BLaER1 (cell line): ENCODE data around the gene PRSS38.

Experiments used
- H3K27ac ChIP-seq: shearing (Covaris generic); formaldehyde crosslinking; 2 replicates; pipeline ENCODE4 v1.8.1; 2022
- H3K27me3 ChIP-seq: shearing (Covaris generic); formaldehyde crosslinking; 2 replicates; pipeline ENCODE4 v1.8.1; 2022
- H3K36me3 ChIP-seq: shearing (Covaris generic); formaldehyde crosslinking; 2 replicates; pipeline ENCODE4 v1.8.1; 2022
- H3K4me1 ChIP-seq: shearing (Covaris generic); formaldehyde crosslinking; 2 replicates; pipeline ENCODE4 v1.8.1; 2022
- H3K4me2 ChIP-seq: shearing (Covaris generic); formaldehyde crosslinking; 2 replicates; pipeline ENCODE4 v1.8.1; 2022
- H3K4me3 ChIP-seq: shearing (Covaris generic); formaldehyde crosslinking; 2 replicates; pipeline ENCODE4 v1.8.1; 2022
- H3K9ac ChIP-seq: shearing (Covaris generic); formaldehyde crosslinking; 2 replicates; pipeline ENCODE4 v1.8.1; 2022
- H3K9me3 ChIP-seq: shearing (Covaris generic); formaldehyde crosslinking; 2 replicates; pipeline ENCODE4 v1.8.1; 2022
- H4K20me1 ChIP-seq: shearing (Covaris generic); formaldehyde crosslinking; 2 replicates; pipeline ENCODE4 v1.8.1; 2022
- Cebpa-rat ChIP-seq: shearing (Covaris generic); IDR thresholded peaks from 2 replicates; pipeline ENCODE4 v1.8.1; 2022

Gene PRSS38

DNA sequence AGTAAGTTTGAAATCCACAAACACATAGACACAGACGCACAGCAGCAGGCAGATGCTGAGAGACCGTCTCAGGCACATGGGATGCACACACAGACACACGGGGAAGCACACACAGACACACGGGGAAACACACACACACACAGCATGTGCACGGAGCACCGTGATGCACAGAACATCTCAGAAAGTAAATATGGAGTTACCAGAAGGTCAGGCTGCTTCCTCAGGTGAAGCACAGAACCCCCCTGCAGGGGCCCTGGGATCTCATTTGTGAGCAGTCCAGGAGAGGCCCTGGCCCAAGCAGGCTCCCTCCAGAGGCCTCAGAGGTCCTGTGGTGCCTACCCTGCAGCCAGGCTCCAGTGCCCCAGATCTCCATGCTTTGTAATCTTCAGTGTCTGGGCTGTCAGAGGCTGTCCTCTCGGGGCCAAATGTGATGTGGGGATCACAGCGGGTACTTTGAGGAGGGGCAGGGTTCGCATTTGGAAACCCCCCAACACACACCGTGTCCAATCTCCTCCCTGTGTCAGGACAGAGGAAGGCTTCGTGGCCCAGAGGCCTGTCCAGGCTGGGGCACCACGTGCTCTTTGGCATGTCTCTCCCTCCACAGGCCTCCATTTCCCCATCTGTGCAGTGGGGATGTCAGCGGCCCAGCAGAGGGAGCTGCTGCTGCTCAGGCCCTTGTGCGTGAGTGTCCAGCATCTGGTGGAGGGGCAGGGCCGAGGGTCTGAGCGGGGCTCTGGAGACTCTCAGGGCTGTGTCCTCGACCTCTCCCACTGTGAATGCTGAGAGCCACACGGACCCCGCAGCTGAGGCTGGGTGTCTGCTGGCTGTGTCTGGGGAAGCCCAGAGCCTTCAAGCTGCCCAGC, 23.0 kb upstream of the PRSS38 start:
- no peak overlapping the region for H3K4me3 ChIP-seq
- no peaks in the 10 kb centered on the region for H3K36me3 ChIP-seq
- H4K20me1 ChIP-seq, result peaks cover 8% of the 10 kb centered on the region
- H3K27me3 ChIP-seq, result peaks cover 4% of the 10 kb centered on the region
- no peak for TF ChIP-seq Cebpa-rat
- H3K4me2 ChIP-seq, result no peak overlapping the region
- peaks cover 11% of the 10 kb centered on the region for H3K4me1 ChIP-seq
- H3K9me3 ChIP-seq, result no peaks in the 10 kb centered on the region
- H3K27ac ChIP-seq, result no peak overlapping the region
- no peak overlapping the region for H3K9ac ChIP-seq

DNA sequence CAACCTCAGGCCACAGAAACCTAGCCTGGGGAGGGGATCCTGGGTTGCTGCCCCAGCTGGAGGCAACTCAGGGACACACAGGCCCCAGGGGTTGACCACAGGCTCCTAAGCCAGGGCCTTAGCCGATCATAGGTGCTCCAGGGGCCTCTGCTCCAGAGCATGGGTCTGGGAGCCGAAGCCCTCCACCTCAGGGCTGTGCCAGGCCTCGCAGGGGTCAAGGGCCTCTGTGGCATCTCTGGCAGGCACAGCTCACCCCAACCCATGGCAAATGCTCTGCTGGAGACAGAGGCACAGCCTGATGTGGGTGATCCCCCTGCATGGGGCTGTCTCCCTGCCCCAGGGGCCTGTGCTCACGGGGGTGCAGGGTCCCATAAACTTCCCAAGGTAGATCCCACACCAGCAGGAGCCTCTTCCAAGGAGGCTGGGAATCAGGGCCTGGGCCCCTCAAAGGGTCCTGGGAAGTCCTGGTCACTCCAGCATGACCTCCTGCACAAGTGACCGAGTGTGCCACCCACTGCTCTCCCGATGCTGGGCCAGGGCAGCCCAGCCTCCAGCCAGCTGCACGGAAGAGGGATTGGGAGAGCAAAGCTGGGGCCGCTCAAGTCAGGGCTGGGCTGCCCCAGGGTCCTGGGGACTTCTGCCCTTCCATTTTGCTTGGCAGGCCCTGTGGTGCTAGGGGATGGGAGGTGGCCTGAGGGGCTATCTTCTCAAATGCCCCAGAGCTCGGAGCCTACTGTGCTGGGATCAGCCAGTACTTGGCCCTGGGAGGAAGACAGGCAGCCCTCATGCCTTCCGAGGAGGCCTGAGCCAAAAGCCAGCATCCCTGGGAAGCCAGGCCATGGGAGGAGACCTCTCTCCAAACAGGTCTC, 22.2 kb upstream of the PRSS38 start:
- Histone ChIP-seq H3K4me2 (no peak overlapping the region), H3K27ac (no peak overlapping the region), H3K4me1 (peaks cover 8% of the 10 kb centered on the region), H3K4me3 (no peak overlapping the region), H3K9ac (no peak overlapping the region), H3K27me3 (no peaks in the 10 kb centered on the region), H3K9me3 (no peaks in the 10 kb centered on the region), H3K36me3 (no peaks in the 10 kb centered on the region), H4K20me1 (0 out of 2 replicates have a peak, but pooled peaks cover 5% of the 10 kb centered on the region)
- no peak for TF ChIP-seq Cebpa-rat

DNA sequence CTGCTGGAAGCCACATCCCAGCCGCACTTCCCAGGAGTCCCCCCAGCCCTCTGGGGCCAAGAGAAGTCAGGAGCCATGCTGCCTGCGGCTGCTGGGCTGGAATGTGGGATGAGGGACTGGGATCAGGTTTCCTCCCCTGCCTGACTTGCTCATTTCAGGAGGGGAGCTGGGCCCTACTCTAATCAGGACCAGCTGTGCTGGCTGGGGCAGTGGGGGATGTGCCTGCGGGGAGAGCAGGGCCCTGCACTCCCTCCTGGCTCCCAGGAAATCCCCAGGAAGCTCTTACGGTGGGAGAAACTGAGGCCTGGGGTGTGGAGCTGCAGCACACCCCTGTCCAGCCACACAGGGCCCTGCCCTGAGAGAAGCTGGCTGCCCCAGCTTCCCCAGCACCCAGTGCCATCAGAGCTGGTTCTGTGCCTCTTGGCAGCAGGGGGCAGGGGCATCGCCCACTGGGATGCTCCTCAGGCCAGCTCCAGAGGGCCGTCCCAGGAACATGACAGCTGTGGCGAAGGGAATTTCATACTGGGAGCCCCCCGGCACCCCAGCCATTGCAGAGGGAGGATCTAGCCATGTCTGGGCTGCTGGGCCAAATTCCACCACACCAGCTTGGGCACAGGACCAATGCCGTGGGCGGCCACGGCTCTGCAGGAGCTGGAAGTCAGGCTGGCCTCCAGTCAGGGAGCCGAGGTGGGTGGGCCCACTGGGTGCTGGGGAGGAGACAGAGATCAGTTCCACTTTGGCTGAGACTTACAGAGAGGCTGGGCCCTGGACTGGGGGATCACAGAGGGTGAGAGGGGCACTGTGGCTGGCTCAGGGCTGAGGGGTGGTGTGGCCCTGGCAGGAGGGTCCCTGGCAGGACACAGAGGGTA, 21.3 kb upstream of the PRSS38 start:
- peaks cover under 1% of the 10 kb centered on the region for H3K4me1 ChIP-seq
- no peak overlapping the region for H3K27ac ChIP-seq
- 0 out of 2 replicates have a peak, but pooled peaks cover 5% of the 10 kb centered on the region for H4K20me1 ChIP-seq
- H3K9me3 ChIP-seq, result no peaks in the 10 kb centered on the region
- TF ChIP-seq Cebpa-rat, result no peak
- H3K36me3 ChIP-seq, result no peaks in the 10 kb centered on the region
- no peaks in the 10 kb centered on the region for H3K27me3 ChIP-seq
- no peak overlapping the region for H3K4me2 ChIP-seq
- H3K9ac ChIP-seq, result no peak overlapping the region
- no peak overlapping the region for H3K4me3 ChIP-seq

DNA sequence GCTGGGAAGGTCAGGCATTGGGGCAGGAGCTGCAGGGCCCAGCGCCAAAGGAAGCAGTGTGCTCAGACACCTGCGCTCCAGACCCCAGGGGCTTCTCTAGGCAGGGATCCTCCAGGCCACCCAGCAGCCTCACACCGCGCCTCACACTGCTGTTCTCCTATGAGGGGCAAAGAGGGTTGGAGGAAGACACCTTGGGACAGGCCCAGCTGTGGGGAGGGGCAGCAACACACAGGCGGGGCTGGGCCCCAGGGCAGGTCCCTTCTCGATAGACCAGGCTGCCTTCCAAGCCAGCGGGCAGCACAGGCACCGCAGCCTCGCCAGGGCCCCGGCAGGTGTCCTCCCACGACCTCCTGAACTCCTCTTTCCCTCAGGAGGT, 20.7 kb upstream of the PRSS38 start:
- no peak overlapping the region for H3K4me3 ChIP-seq

DNA sequence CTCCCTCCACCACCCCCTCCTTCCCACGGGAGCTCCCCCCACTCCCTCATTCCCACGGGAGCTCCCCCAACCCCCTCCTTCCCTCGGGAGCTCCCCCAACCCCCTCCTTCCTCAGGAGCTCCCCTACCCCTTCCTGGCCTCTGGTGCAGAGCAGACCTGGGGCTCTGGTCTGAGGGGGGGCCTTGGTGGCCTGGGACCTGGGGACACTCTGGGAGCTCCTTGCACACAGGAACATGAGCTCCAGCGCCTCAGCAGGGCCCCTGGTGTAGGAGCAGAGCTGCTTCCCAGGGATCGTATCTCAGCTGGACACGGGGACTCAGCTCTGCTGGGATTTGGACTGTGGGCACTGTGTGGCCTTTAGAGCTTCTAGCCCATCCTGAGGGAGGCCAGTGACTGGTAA, 19.7 kb upstream of the PRSS38 start:
- no peak for TF ChIP-seq Cebpa-rat
- H3K27ac ChIP-seq, result no peak overlapping the region

More for the DNA sequence above, 20.7 kb upstream of the PRSS38 start:
- H3K4me2 ChIP-seq, result no peak overlapping the region
- H3K9ac ChIP-seq, result no peak overlapping the region
- TF ChIP-seq Cebpa-rat, result no peak
- no peaks in the 10 kb centered on the region for H3K9me3 ChIP-seq
- no peaks in the 10 kb centered on the region for H3K36me3 ChIP-seq
- 0 out of 2 replicates have a peak, but pooled peaks cover under 1% of the 10 kb centered on the region for H4K20me1 ChIP-seq
- no peak overlapping the region for H3K27ac ChIP-seq
- H3K27me3 ChIP-seq, result no peaks in the 10 kb centered on the region
- H3K4me1 ChIP-seq, result no peaks in the 10 kb centered on the region; the same call in 1 of the 2 replicates

DNA sequence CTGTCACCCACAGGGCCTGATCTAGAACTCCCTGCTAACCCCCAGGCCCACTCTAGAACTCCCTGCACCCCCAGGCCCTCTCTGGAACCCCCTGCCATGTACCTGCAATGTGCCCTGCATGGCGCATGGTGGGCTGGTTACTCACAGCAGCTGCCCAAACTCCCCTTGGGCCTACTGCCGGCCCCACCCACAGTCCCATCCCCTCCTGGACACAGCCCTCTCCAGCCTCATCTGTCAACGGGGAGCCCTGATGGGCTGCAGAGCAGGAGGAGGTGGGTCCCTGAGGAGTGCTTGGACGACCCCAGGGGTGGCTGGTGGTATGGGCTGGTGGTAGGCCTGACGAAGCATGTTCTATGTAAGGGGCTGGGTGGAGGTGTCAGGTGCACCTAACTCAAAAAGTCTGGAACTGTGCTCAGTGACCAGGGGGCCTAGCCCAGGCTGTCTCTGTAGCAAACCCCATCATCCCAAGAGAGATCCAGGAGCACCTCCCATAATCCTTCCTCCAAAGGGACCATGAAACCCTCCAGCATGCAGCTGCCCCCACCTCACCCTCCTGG, 19.0 kb upstream of the PRSS38 start:
- Histone ChIP-seq H3K4me3 (no peak overlapping the region), H4K20me1 (no peaks in the 10 kb centered on the region), H3K4me1 (no peaks in the 10 kb centered on the region; the same call in 1 of the 2 replicates), H3K9me3 (no peaks in the 10 kb centered on the region), H3K27ac (no peak overlapping the region), H3K36me3 (no peaks in the 10 kb centered on the region), H3K9ac (no peak overlapping the region), H3K4me2 (no peak overlapping the region), H3K27me3 (no peaks in the 10 kb centered on the region)
- no peak for TF ChIP-seq Cebpa-rat

More for the DNA sequence above, 19.7 kb upstream of the PRSS38 start:
- no peaks in the 10 kb centered on the region for H3K9me3 ChIP-seq
- no peak overlapping the region for H3K4me3 ChIP-seq
- H3K27me3 ChIP-seq, result no peaks in the 10 kb centered on the region
- no peaks in the 10 kb centered on the region for H4K20me1 ChIP-seq
- no peaks in the 10 kb centered on the region; the same call in 1 of the 2 replicates for H3K4me1 ChIP-seq
- no peak overlapping the region for H3K4me2 ChIP-seq
- H3K36me3 ChIP-seq, result no peaks in the 10 kb centered on the region
- H3K9ac ChIP-seq, result no peak overlapping the region

DNA sequence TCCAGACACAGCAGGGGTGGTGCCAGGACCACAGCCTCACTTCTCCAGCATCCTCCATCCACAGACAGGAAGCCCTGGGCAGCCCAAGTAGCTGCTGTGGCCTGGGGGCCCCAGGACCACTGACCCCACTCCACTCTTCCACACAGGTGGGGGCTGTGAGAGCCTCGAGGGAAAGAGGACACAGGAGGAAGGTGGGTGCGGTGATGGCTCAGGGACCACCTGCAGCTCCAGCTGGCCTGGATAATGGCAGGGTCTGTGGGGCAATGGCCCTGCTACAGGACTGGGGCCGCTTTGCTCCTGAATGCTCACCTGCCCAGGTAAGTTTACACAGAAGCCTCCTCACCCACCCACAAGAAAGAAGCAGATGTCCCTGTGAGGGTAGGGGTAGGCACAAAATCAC, 18.3 kb upstream of the PRSS38 start:
- Histone ChIP-seq H3K4me3 (no peak overlapping the region), H3K27me3 (no peaks in the 10 kb centered on the region), H3K9me3 (no peaks in the 10 kb centered on the region), H3K4me1 (no peaks in the 10 kb centered on the region; the same call in 1 of the 2 replicates), H3K9ac (no peak overlapping the region), H3K36me3 (no peaks in the 10 kb centered on the region), H4K20me1 (no peaks in the 10 kb centered on the region), H3K27ac (no peak overlapping the region), H3K4me2 (no peak overlapping the region)
- TF ChIP-seq Cebpa-rat, result no peak

DNA sequence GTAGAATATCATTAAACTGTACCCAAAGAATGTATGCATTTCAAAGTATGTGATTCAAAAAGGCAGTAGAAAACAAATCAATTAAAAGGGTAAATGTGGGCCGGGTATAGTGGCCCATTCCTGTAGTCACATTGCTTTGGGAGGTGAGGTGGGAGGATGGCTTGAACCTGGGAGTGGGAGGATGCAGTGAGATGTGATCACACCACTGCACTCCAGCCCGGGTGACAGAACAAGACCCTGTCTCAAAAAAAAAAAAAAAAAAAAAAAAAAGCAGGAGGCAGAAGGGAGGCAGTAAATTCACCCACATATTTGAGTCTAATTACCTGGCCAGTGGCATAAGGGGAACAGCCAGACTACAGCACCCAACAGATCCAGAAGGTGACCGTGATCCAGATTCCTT, 17.9 kb upstream of the PRSS38 start:
- Histone ChIP-seq H3K4me2 (no peak overlapping the region), H3K4me1 (no peaks in the 10 kb centered on the region; the same call in 1 of the 2 replicates), H3K4me3 (no peak overlapping the region), H3K27me3 (no peaks in the 10 kb centered on the region), H3K36me3 (no peaks in the 10 kb centered on the region), H3K9me3 (no peaks in the 10 kb centered on the region), H3K9ac (no peak overlapping the region), H4K20me1 (no peaks in the 10 kb centered on the region), H3K27ac (no peak overlapping the region)
- TF ChIP-seq Cebpa-rat, result no peak

DNA sequence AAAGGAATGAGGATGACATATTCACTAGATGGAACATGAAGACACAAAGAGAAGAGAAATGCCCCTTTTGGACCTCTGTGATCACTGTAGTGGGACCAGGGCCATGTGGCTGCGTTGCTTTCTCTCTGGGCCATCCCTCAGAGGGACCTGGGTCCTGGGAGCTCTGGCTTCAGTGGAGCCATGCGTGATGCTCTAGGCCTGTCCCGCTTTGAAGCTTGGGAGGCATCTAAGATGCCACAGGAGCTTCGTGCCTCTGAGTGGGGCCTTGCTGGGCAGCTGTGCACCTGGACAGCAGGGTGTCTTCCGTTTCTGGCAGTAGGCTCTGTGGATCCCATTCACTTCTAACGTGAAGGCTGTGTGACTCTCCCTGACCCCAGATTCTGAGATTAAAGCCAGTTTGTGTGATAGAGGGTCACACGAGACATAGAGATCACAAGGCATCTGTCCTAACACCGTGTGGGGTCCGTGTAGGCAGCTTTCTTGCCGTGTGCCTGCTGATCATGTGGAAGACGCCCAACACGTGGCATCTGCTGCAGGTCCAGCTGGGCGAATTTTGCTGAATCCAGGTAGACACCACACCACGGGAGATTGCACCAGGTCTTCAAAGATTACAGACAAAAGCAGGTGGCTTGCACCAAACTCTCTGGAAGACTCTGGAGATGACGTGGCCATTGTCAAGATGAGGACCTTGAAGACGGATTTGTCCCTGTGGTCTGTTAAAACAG, 17.2 kb upstream of the PRSS38 start:
- TF ChIP-seq Cebpa-rat, result no peak
- H3K4me2 ChIP-seq, result no peak overlapping the region
- H4K20me1 ChIP-seq, result no peaks in the 10 kb centered on the region
- no peak overlapping the region for H3K9ac ChIP-seq
- H3K9me3 ChIP-seq, result no peaks in the 10 kb centered on the region
- H3K27ac ChIP-seq, result no peak overlapping the region
- H3K4me3 ChIP-seq, result no peak overlapping the region
- no peaks in the 10 kb centered on the region for H3K36me3 ChIP-seq
- no peaks in the 10 kb centered on the region for H3K27me3 ChIP-seq
- no peaks in the 10 kb centered on the region; the same call in 1 of the 2 replicates for H3K4me1 ChIP-seq
